Kidney epithelial cell (primary cell): ENCODE data around the gene CFAP107. TPM values are rescaled to one million over a fixed set of nuclear protein-coding genes. Genes with fewer than 3 reads are reported as not detected.

Source experiments
- DNase-seq: peaks from one replicate; pipeline ENCODE4 v3.0.0-alpha.2; 2010; ENCODE audit warnings: low read depth
- H3K27me3 ChIP-seq: 2 replicates; pipeline ENCODE4 v1.6.0; 2011; ENCODE audit warnings: low read length; ENCODE audit not compliant: control insufficient read depth, insufficient read depth
- H3K36me3 ChIP-seq: 2 replicates; pipeline ENCODE4 v1.5.1; 2011; ENCODE audit warnings: low read length; ENCODE audit not compliant: control insufficient read depth, insufficient read depth
- H3K4me3 ChIP-seq: 2 replicates; pipeline ENCODE4 v1.5.1; 2011; ENCODE audit warnings: low read depth, mild to moderate bottlenecking, control low read depth, low read length
- total RNA-seq: library from RNA; depleted of rRNA; stranded (reverse); fragments of >200 nt; gene quantifications from 2 replicates; pipeline ENCODE4 v1.2.3, GENCODE V29; 2015
- TF ChIP-seq, protein P1 (sequence below): IDR thresholded peaks from 2 replicates; pipeline ENCODE4 v1.5.1; 2011; ENCODE audit warnings: mild to moderate bottlenecking, moderate library complexity, low read length, control low read depth, inconsistent platforms; ENCODE audit not compliant: insufficient read depth, poor library complexity, severe bottlenecking

The CFAP107 gene
- total RNA-seq, 1 donor from 2014 or later = not detected

DNA sequence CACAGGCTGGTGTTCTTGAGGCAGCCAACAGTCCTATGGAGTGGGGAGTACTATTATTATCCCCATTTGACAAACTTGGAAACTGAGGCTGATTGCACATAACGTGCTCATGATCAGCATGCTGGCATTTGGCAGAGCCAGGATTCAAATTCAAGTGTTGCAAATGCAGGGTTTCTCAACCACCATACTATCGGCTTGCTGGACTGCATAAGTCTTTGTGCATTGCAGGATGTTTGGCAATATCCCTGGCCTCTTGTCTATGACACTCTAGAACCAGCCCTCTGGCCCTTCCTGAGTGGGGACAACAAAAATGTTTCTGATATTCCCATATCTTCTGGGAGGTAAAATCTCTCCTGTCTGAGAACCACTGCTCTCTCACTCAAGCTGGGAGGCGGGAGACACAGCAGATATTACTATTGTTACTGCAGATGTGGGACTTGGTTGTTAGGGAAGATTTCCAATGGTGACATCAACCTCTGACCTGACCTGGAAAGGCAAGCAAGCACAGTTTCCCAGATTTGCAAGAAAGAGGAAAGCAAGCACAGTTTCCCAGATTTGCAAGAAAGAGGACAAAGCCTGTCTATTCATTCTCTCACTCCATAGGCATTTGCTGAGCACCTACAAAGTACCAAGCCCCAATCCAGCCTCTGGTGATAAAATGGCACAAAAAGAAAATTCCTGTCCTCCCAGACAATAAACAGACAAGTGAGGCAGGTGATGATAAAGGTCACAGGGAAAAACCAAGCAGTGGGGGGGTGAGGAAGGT lies 31.1 kb upstream of the CFAP107 start:
- Histone ChIP-seq H3K4me3 (no peak overlapping the region), H3K27me3 (no peaks in the 10 kb centered on the region), H3K36me3 (no peaks in the 10 kb centered on the region)
- TF ChIP-seq, protein P1, sequence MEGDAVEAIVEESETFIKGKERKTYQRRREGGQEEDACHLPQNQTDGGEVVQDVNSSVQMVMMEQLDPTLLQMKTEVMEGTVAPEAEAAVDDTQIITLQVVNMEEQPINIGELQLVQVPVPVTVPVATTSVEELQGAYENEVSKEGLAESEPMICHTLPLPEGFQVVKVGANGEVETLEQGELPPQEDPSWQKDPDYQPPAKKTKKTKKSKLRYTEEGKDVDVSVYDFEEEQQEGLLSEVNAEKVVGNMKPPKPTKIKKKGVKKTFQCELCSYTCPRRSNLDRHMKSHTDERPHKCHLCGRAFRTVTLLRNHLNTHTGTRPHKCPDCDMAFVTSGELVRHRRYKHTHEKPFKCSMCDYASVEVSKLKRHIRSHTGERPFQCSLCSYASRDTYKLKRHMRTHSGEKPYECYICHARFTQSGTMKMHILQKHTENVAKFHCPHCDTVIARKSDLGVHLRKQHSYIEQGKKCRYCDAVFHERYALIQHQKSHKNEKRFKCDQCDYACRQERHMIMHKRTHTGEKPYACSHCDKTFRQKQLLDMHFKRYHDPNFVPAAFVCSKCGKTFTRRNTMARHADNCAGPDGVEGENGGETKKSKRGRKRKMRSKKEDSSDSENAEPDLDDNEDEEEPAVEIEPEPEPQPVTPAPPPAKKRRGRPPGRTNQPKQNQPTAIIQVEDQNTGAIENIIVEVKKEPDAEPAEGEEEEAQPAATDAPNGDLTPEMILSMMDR = no peak
- DNase-seq = no peak

DNA sequence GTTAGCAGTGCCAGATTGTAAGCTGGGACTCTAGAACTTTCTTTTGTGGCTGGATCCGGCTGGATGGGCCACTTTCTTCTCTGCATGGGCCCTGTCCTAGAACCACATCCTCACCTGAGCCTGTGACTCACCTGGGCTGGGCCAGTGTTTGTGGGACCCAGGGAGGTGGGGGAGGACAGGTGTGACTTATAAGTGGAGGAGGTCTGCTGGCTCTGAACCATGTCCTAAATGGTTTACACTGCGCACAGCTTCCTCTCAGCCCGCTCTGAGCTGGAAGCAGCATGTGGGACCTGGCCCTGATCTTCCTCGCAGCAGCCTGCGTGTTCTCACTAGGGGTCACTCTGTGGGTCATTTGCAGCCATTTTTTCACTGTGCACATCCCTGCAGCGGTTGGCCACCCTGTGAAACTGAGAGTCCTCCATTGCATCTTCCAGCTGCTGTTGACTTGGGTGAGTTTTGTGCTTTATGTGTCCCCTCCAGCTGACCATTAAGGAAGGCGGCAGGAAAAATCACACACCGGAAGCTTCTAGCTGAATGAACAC lies 30.0 kb upstream of the CFAP107 start, which contains the start of gene AADACL3:
Gene AADACL3, plus strand, starts transcription at position 215 of the 542 bp plus-strand sequence. Its CDS starts 67 bp downstream, at position 282.
- H3K4me3 ChIP-seq = no peak within 1 kb of the TSS
- TF ChIP-seq, protein P1 = no peak
- DNase-seq = no peak
- H3K27me3 ChIP-seq = no peaks in the 10 kb centered on the region
- no peaks in the 10 kb centered on the region for H3K36me3 ChIP-seq

DNA sequence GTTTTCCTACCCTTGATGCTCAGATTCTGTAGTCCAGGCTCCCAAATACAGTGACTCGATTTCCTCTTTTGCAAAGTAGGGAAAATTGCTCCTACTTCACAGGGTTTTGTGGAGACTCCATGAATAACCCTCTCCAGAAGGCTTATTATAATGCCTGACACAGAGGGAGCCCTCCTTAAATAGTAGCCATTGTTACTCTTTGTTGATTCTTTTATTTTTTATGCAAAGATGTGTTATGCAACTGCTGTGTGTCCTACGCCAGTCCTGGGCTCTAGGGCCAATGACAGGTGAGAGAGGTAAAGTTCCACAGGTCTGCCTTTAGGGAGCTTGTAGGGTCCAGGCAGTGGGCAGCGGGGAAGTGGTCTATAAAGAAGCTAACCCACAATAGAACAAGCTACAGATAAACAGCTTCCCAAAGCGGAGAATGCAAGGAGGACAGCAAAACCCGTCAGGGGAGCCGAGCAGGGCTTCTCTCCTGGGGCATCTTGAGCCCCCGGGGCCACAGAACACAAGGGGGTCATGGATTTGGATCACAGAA lies 28.6 kb upstream of the CFAP107 start:
- no peak for DNase-seq
- Histone ChIP-seq H3K27me3 (no peaks in the 10 kb centered on the region), H3K36me3 (no peaks in the 10 kb centered on the region), H3K4me3 (no peak overlapping the region)
- TF ChIP-seq, protein P1 = no peak

DNA sequence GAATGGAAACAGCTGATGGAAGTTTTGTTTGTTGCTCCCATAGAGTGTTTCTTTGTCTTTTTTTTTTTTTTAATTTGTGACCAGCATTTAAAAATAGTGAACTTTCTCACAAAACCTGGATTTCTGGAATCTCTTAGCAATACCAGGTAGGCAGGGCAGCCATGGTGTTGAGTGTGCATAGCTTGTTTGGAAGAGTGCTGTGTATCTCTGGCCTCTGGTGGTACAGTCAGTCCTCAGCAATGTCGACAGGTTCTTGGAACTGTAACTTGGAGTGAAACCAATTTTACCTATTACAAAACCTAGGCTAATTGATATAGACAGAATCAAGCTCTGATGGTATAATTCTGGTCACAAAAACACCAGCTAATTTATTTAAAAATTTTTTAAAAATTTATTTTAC lies 23.4 kb upstream of the CFAP107 start:
- Histone ChIP-seq H3K27me3 (no peaks in the 10 kb centered on the region), H3K4me3 (no peak overlapping the region), H3K36me3 (no peaks in the 10 kb centered on the region)
- DNase-seq = no peak
- TF ChIP-seq, protein P1 = no peak

DNA sequence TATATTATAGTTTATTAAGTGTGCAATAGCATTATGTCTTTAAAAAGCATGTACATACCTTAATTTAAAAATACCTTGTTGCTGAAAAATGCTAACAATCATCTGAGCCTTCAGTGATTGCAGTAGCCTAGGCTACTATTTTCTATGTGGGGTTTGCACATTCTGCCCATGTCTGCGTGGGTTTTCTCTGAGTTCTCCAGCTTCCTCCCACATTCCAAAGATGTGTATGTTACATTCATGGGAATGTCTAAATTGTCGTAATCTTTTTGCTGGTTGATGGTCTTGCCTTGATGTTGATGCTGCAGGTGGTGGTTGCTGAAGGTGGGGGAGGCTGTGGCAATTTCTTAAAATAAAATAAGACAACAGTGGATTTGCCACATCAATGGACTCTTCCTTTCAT lies 17.6 kb upstream of the CFAP107 start:
- TF ChIP-seq, protein P1 = no peak
- no peak for DNase-seq
- H3K27me3 ChIP-seq = no peaks in the 10 kb centered on the region
- no peak overlapping the region for H3K4me3 ChIP-seq
- H3K36me3 ChIP-seq = no peaks in the 10 kb centered on the region
